K562 (cell line): Measurements from ENCODE around the gene ALK. TPM values are rescaled to one million over a fixed set of nuclear protein-coding genes. Genes with fewer than 3 reads are reported as not detected.

ENCODE experiments used
- ATAC-seq: fragments of 200-7000 bp; cut with Tn5 transposase; 3 replicates; pipeline ENCODE4 v1.9.1; 2020; ENCODE audit warnings: moderate library complexity
- BruUV-seq: library from RNA; stranded (reverse); fragments of 400-500 nt; replicated peaks from 2 replicates; lab custom pipeline; 2021; lab: Mats Ljungman, UMichigan
- CTCF ChIA-PET: fragments of 300-600 bp; formaldehyde crosslinking; extraction: SDS; loops from one replicate; lab custom pipeline; 2021; ENCODE audit warnings: low intra/inter-chr PET ratio; lab: Yijun Ruan, JAX
- POLR2A ChIA-PET: fragments of 300-600, 350-650 bp; sonication (Branson Sonifier 250); formaldehyde crosslinking; extraction: SDS; loops from one replicate; lab custom pipeline; 2021; ENCODE audit warnings: antibody characterized with exemption, inconsistent platforms; lab: Yijun Ruan, JAX
- DNase-seq, 4 experiments: peaks; one replicate each; pipeline versions ENCODE4 v3.0.0 to v3.0.0-alpha.2; 2011 to 2018; ENCODE audit warnings: low spot score in 3 of 4, mixed read lengths in 3 of 4; ENCODE audit errors: extremely low read depth in 1 of 4
- FAIRE-seq: peaks from 2 replicates; lab custom pipeline; 2011; peaks lifted over from hg19 to GRCh38; lab: Jason Lieb, UNC
- H2AFZ ChIP-seq: 2 replicates; pipeline ENCODE4 v1.6.0; 2011; ENCODE audit warnings: low read depth, low read length, control low read depth, inconsistent platforms
- H3K27ac ChIP-seq: fragments of 200-600 bp; 3 replicates; pipeline ENCODE4 v1.8.0; 2011; ENCODE audit warnings: low read depth, mild to moderate bottlenecking, control low read depth, inconsistent platforms, low read length, moderate library complexity, mixed read lengths; ENCODE audit errors: extremely low read depth
- H3K27me3 ChIP-seq, 2 experiments: fragments of 300-600 bp in 1 of 2; 2 replicates in 1 of 2; 3 replicates in 1 of 2; pipeline versions ENCODE4 v1.6.0 to v1.8.0; 2011; ENCODE audit warnings: inconsistent platforms in 2 of 2, low read length in 2 of 2, mild to moderate bottlenecking in 1 of 2, mixed read lengths in 1 of 2, moderate library complexity in 1 of 2; ENCODE audit not compliant: control insufficient read depth in 2 of 2, insufficient read depth in 2 of 2
- H3K36me3 ChIP-seq: fragments of 300-600 bp; 3 replicates; pipeline ENCODE4 v1.8.0; 2011; ENCODE audit warnings: mild to moderate bottlenecking, low read length, inconsistent platforms; ENCODE audit not compliant: control insufficient read depth, insufficient read depth
- H3K4me1 ChIP-seq, 2 experiments: fragments of 200-600 bp in 1 of 2; replicated peaks in 1 of 2; 2 replicates in 1 of 2; 3 replicates in 1 of 2; pipeline versions ENCODE4 v1.5.1 to v1.8.0; 2011; ENCODE audit warnings: inconsistent platforms in 2 of 2, low read length in 2 of 2, mild to moderate bottlenecking in 1 of 2, mixed read lengths in 1 of 2, moderate library complexity in 1 of 2; ENCODE audit not compliant: control insufficient read depth in 2 of 2, insufficient read depth in 2 of 2
- H3K4me2 ChIP-seq: 2 replicates; pipeline ENCODE4 v1.6.1; 2011; ENCODE audit warnings: low read length, control low read depth, inconsistent platforms, mixed read lengths; ENCODE audit not compliant: insufficient read depth
- H3K4me3 ChIP-seq: fragments of 200-600 bp; sonication (generic), shearing (Covaris generic); 2 replicates; pipeline ENCODE4 v1.5.1; 2016; ENCODE audit warnings: control low read depth, inconsistent platforms
- H3K79me2 ChIP-seq: fragments of 200-600 bp; 3 replicates; pipeline ENCODE4 v1.8.0; 2011; ENCODE audit warnings: low read length, inconsistent platforms; ENCODE audit not compliant: control insufficient read depth, insufficient read depth
- H3K9ac ChIP-seq, 2 experiments: 2 replicates each; pipeline versions ENCODE4 v1.6.0 to v1.6.1; 2011; ENCODE audit warnings: low read depth in 2 of 2, low read length in 2 of 2, control low read depth in 1 of 2, inconsistent platforms in 1 of 2, mild to moderate bottlenecking in 1 of 2, mixed read lengths in 1 of 2; ENCODE audit not compliant: insufficient read depth in 1 of 2
- H3K9me1 ChIP-seq: one replicate; pipeline ENCODE4 v1.6.0; 2011; ENCODE audit warnings: inconsistent platforms, mild to moderate bottlenecking, low read length, moderate library complexity; ENCODE audit not compliant: control insufficient read depth, insufficient read depth
- H3K9me3 ChIP-seq: replicated peaks from 2 replicates; pipeline ENCODE4 v1.5.1; 2011; ENCODE audit warnings: low read depth, low read length, inconsistent platforms; ENCODE audit not compliant: control insufficient read depth, insufficient read depth
- H4K20me1 ChIP-seq: replicated peaks from 2 replicates; pipeline ENCODE4 v1.6.1; 2011; ENCODE audit warnings: low read length, inconsistent platforms, mixed read lengths; ENCODE audit not compliant: control insufficient read depth, insufficient read depth
- COPS2 ChIP-seq: fragments of 450-650 bp; conservative IDR thresholded peaks from 2 replicates; pipeline ENCODE4 v1.6.1; 2016; ENCODE audit warnings: mild to moderate bottlenecking, moderate library complexity
- TAF7 ChIP-seq: fragments of 450-650 bp; IDR thresholded peaks from 2 replicates; pipeline ENCODE4 v1.6.1; 2016; ENCODE audit warnings: missing genetic modification characterization, missing compliant biosample characterization
- ZNF174 ChIP-seq: fragments of 250-450 bp; sonication (Bioruptor Pico); IDR thresholded peaks from 2 replicates; pipeline ENCODE4 v1.4.0; 2020; ENCODE audit warnings: mild to moderate bottlenecking
- ZNF324 ChIP-seq: fragments of 250-450 bp; sonication (Bioruptor Pico); IDR thresholded peaks from 2 replicates; pipeline ENCODE4 v1.4.0; 2020; ENCODE audit warnings: mild to moderate bottlenecking
- ZNF79 ChIP-seq: fragments of 250-450 bp; sonication (Bioruptor Pico); IDR thresholded peaks from 2 replicates; pipeline ENCODE4 v1.4.0; 2020; ENCODE audit warnings: low read depth, mild to moderate bottlenecking, moderate library complexity
- ZNF830 ChIP-seq: fragments of 250-450 bp; sonication (Bioruptor Pico); IDR thresholded peaks from 2 replicates; pipeline ENCODE4 v1.5.0; 2021; ENCODE audit warnings: mild to moderate bottlenecking
- WGBS: fragments of 100-300 bp; shearing (Covaris generic); methylation state at CpG from one replicate; pipeline ENCODE4 v1.1.6; 2016; ENCODE audit warnings: low coverage, mixed read lengths; ENCODE audit not compliant: insufficient coverage; ENCODE audit errors: missing lambda C conversion rate; 5-methylcytosine and 5-hydroxymethylcytosine counted together
- in situ Hi-C: fragments of 300-500 bp; cut with MboI; formaldehyde crosslinking; loops from 4 replicates; pipeline ENCODE4 v1.15.0; 2018; ENCODE audit warnings: inconsistent platforms, mixed read lengths
- intact Hi-C: fragments of 100-400 bp; cut with micrococcal nuclease; formaldehyde crosslinking; loops from 2 replicates; pipeline ENCODE4 v1.14.2; 2022
- polyA plus RNA-seq, 8 experiments: library from polyadenylated mRNA; depleted of rRNA in 4 of 8; stranded (reverse) in 5 of 8; unstranded in 3 of 8; fragments of >200 nt; fragmentation: Nextera tagmentation in 2 of 8; fragmentation: Illumina TruSeq in 1 of 8; extraction: Ambion mirVana in 2 of 8; extraction: Trizol in 1 of 8; gene quantifications; 2 replicates each; pipeline versions ENCODE4 v1.2.1 to v1.2.3, GENCODE V29; 2011 to 2014; ENCODE audit warnings: inconsistent platforms in 1 of 8, missing spikeins in 1 of 8
- total RNA-seq, 7 experiments: library from RNA; depleted of rRNA in 6 of 7; stranded (reverse); fragments of >200 nt in 6 of 7; fragmentation: Illumina TruSeq in 2 of 7; extraction: Trizol in 2 of 7; gene quantifications; 2 replicates each; pipeline versions ENCODE4 v1.2.1 to v1.2.3, GENCODE V29; 2011 to 2021; ENCODE audit warnings: low replicate concordance in 1 of 7
- TF ChIP-seq, protein P1 (sequence below): fragments of 450-650 bp; conservative IDR thresholded peaks from 2 replicates; pipeline ENCODE4 v1.6.1; 2016; ENCODE audit warnings: missing genetic modification characterization, low read depth, mild to moderate bottlenecking, control low read depth, missing compliant biosample characterization

ALK gene
- total and polyA plus RNA-seq, 9 of the 15 experiments (the other 6 are each of a cell fraction or from before 2014, with no cell fraction given), result not detected

DNA sequence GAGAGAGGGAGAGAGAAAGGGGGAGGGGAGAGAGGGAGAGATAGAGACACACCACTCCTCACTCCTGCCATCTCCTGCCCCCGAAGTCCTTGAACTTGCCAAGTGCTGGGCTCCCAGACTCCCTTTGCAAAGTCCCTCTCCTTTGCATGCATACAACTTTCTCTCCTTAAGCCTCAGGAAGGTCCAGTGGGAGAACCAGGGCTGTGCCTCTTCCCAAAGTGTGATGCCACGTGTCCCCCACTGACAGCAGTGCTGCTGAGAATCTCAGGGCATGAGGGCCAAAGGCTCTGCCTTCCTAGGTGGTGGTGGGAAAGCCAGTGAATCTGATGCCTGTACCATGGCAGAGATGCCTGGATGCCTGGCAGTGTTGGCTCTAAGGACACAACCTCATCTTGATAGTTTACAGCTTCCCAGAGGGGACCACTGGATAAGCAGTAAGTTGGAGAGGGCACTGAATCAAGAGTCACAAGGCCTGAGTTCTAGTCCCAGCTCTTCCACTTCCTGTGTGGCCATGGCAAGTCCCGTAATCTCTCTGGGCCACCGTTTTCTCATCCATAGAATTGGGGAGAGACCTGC lies 702.7 kb downstream of the ALK start:
- no peak overlapping the region for H3K4me2 ChIP-seq
- POLR2A ChIA-PET, result interaction anchor here (0.5 kb wide), 1 partner anchor 8 kb away, joined by 3 read pairs; no protein-coding TSS in a partner anchor
- in situ Hi-C loops (no loop called here), intact Hi-C loops (no loop called here)
- ATAC-seq (no peak), FAIRE-seq (no peak), DNase-seq (no peak)
- no peak overlapping the region for H3K9ac ChIP-seq
- no TSS peak for BruUV-seq
- no peaks in the 10 kb centered on the region for H3K9me1 ChIP-seq
- H2AFZ ChIP-seq, result no peak overlapping the region
- H3K79me2 ChIP-seq, result no peaks in the 10 kb centered on the region
- H3K4me1 ChIP-seq, result no peaks in the 10 kb centered on the region
- H4K20me1 ChIP-seq, result peaks cover 2% of the 10 kb centered on the region
- H3K9me3 ChIP-seq, result no peaks in the 10 kb centered on the region
- H3K27ac ChIP-seq, result no peak overlapping the region
- peaks cover 0 to 54% of the 10 kb centered on the region in 2 experiments; a peak in 2 of 5 replicates for H3K27me3 ChIP-seq
- no peak for TF ChIP-seq TAF7 (tag)
- no peak for TF ChIP-seq ZNF324 (CRISPR knock-in tag)
- no peak for TF ChIP-seq COPS2
- TF ChIP-seq ZNF79 (CRISPR knock-in tag), result no peak
- TF ChIP-seq ZNF830, result no peak
- TF ChIP-seq, protein P1, sequence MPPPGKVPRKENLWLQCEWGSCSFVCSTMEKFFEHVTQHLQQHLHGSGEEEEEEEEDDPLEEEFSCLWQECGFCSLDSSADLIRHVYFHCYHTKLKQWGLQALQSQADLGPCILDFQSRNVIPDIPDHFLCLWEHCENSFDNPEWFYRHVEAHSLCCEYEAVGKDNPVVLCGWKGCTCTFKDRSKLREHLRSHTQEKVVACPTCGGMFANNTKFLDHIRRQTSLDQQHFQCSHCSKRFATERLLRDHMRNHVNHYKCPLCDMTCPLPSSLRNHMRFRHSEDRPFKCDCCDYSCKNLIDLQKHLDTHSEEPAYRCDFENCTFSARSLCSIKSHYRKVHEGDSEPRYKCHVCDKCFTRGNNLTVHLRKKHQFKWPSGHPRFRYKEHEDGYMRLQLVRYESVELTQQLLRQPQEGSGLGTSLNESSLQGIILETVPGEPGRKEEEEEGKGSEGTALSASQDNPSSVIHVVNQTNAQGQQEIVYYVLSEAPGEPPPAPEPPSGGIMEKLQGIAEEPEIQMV (tag), result no peak
- TF ChIP-seq ZNF174 (CRISPR knock-in tag), result no peak
- H3K36me3 ChIP-seq, result no peaks in the 10 kb centered on the region
- CTCF ChIA-PET, result no interaction called here
- no peak overlapping the region for H3K4me3 ChIP-seq
- 0% methylated on average over 4 of the region's 4 CpGs for WGBS
